GM13977 (cell line): ENCODE data around the gene CISD1.

ENCODE experiments used
- DNase-seq: peaks from one replicate; pipeline ENCODE4 v3.0.0; 2012; ENCODE audit warnings: low spot score
- CTCF ChIP-seq: IDR thresholded peaks from 2 replicates; pipeline ENCODE4 v1.5.1; 2012; ENCODE audit warnings: mild to moderate bottlenecking, control low read depth; ENCODE audit not compliant: insufficient read depth; ENCODE audit errors: extremely low read depth, missing control alignments
- in situ Hi-C: fragments of 300-500 bp; cut with MboI; formaldehyde crosslinking; loops from one replicate; pipeline ENCODE4 v1.12.0; 2022; ENCODE audit warnings: low sequenced_read_pairs, low pct_unique_long_range_greater_than_20kb, mixed read lengths, inconsistent platforms; ENCODE audit not compliant: unreplicated experiment

CISD1 gene

DNA sequence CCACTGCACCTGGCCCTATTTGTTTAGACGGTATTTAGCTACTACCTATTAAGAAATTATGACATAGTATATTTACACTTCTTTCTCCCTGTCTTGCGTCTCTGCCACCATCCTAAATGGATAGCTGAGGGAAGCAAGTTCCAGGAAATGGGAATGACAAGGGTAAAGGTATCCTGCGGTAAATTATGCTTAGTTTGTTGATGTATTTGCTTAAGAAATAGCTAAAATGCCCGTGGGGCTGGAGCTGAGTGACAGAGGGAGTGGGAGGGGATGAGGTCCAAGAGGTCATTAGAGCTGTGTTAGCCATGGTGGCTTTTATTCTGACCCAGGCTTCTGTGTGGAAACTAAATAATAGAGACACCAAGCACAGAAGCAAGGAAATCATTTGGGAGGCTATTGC lies 36.9 kb downstream of the CISD1 start:
- in situ Hi-C loops, result no loop called here
- TF ChIP-seq CTCF, result no peak
- no peak for DNase-seq

DNA sequence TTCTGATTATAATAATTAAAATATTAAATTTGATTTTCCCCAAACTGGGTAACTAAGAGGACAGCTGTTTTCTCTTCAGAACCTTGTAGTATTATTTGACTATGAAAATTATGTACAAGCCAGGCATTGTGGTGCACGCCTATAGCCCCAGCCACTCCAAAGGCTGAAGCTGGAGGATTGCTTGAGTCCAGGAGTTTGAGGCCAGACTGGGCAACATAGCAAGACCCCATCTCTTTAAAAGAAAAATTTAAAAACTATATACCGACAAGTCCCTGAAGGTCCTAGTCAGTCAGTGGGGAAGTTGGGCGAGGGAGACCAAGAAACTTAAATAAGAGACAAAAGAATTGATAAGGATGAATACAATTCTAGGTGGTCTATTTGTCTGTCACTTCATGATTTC lies 38.7 kb downstream of the CISD1 start:
- in situ Hi-C loops, result no loop called here
- no peak for TF ChIP-seq CTCF

GRCh38 chr10:58311026-58311425 lies 42.1 kb downstream of the CISD1 start:
- TF ChIP-seq CTCF, result no peak
- in situ Hi-C loops, result no loop called here
- DNase-seq, result no peak

More for the DNA sequence above, 38.7 kb downstream of the CISD1 start:
- DNase-seq, result no peak

- in situ Hi-C loops, result no loop called here
- no peak for DNase-seq
- no peak for TF ChIP-seq CTCF
Measured at GRCh38 chr10:58316874-58317273, 47.9 kb downstream of the CISD1 start.

DNA sequence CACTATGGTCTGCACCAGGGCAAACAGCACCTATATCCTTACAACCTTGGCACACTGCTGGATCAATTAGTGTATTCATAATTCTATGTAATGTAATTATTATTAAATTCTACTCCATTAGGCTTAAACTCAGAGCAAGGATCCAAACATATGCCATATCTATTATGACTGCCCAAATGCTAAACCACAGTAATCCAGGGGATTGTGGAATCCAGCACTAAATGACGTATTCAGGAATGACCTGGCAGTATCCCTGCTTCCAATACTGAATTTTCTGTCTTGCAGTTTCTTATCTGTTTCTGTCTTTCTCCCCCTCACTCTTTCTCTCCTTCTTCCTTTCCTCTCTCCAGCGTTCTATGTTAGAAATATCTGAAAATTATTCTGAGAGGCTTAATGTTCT lies 49.4 kb downstream of the CISD1 start:
- in situ Hi-C loops, result no loop called here
- no peak for DNase-seq
- no peak for TF ChIP-seq CTCF

DNA sequence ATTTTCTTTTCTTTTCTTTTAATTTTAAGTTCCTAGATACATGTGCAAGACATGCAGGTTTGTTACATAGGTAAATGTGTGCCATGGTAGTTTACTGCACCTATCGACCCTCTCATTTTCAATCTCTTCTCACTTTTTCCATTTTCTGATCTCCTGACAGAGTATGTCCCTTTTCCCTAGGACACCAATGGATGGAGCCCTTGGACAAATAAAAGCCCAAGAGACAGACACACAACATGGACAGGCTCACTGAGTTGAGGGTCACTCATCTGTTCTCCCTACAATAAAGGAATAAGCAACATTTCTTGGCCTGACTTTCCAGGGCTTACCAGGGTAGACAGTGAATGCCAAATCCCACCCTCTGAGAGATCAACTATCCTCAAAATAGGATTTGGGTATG lies 50.6 kb downstream of the CISD1 start:
- no peak for DNase-seq
- no peak for TF ChIP-seq CTCF
- in situ Hi-C loops, result no loop called here
